Measurements from ENCODE around the gene GASK1B. TPM values are rescaled to one million over a fixed set of nuclear protein-coding genes. Genes with fewer than 3 reads are reported as not detected.

The GASK1B gene
- polyA plus RNA-seq, 2 of the 4 experiments (the other 2 are of a cell fraction) = 2.7 to 2.9 TPM

- Histone ChIP-seq H3K4me1 (peaks cover 5% of the 10 kb centered on the region; the same call in 2 of the 3 replicates), H3K9me3 (no peaks in the 10 kb centered on the region), H3K27ac (no peak overlapping the region), H3K4me3 (no peak overlapping the region), H3K4me2 (no peak overlapping the region)
- TF ChIP-seq NPAS2 (CRISPR knock-in tag; IDR thresholded peaks at IDR 0.05; ENCODE audit: borderline replicate concordance) = no peak
- TF ChIP-seq RAD21 (conservative IDR thresholded peaks at IDR 0.05 in 1 of 2, IDR thresholded peaks at IDR 0.05 in 1 of 2) = no peak
- no peak for TF ChIP-seq CBX8 (IDR thresholded peaks at IDR 0.05)
- TF ChIP-seq NR3C1 (IDR thresholded peaks at IDR 0.05) = no peak
- TF ChIP-seq BHLHE40 (IDR thresholded peaks at IDR 0.05; ENCODE audit: low read depth, low read length) = no peak
- TF ChIP-seq GATA3 (IDR thresholded peaks at IDR 0.05; ENCODE audit: borderline replicate concordance) = no peak
- TF ChIP-seq CBX2 (IDR thresholded peaks at IDR 0.05; ENCODE audit: borderline replicate concordance, low read depth) = no peak
- ATAC-seq (no peak), FAIRE-seq (no peak), DNase-seq (ENCODE audit: low read depth in 1 of 2, low spot score in 1 of 2) (no peak)
- ChIA-PET POLR2A (no interaction called here), CTCF (no interaction called here)
Observed at GRCh38 chr4:158176776-158177175, 4.0 kb upstream of the GASK1B start.

GRCh38 chr4:158176108-158176507, 3.3 kb upstream of the GASK1B start:
- CTCF ChIA-PET = interaction anchor here (1.1 to 1.3 kb wide), 2 partner anchors 15 to 17 kb away, joined by 3 read pairs; no protein-coding TSS in a partner anchor
- TF ChIP-seq ZC3H11A (IDR thresholded peaks at IDR 0.05) = no peak
- POLR2A ChIA-PET = no interaction called here
- no peak for ATAC-seq
- Histone ChIP-seq H3K4me1 (peaks cover 5% of the 10 kb centered on the region; the same call in 2 of the 3 replicates), H3K27ac (no peak overlapping the region), H3K4me3 (no peak overlapping the region), H3K4me2 (no peak overlapping the region), H3K9me3 (no peaks in the 10 kb centered on the region)
- no peak for DNase-seq (ENCODE audit: low read depth in 1 of 2, low spot score in 1 of 2)
- no peak for FAIRE-seq
- WGBS (ENCODE audit: missing lambda C conversion rate) = 32% methylated on average over 2 of the region's 2 CpGs

- no peak overlapping the region for H3K4me3 ChIP-seq
- peak overlapping the region in 1 of 2 experiments; percentile 47; a peak in 3 of 6 replicates for H3K27ac ChIP-seq
- CTCF ChIA-PET = interaction anchor here (0.8 to 1.7 kb wide), 7 partner anchors 11 to 185 kb away, joined by 3 to 14 read pairs (median 6); no protein-coding TSS in a partner anchor
- 0 out of 3 replicates have a peak, but pooled peaks have one; percentile 6 for TF ChIP-seq CTCF (IDR thresholded peaks at IDR 0.05)
- TF ChIP-seq BHLHE40 (IDR thresholded peaks at IDR 0.05; ENCODE audit: low read depth, low read length) = no peak
- POLR2A ChIA-PET = no interaction called here
- H3K9me3 ChIP-seq = no peaks in the 10 kb centered on the region
- FAIRE-seq (no peak), DNase-seq (ENCODE audit: low read depth in 1 of 2, low spot score in 1 of 2) (no peak), ATAC-seq (peak in 1 of 2 experiments; percentile 46; a peak in 1 of 6 replicates)
- WGBS (ENCODE audit: missing lambda C conversion rate) = 95% methylated on average over 34 of the region's 42 CpGs
- no peak overlapping the region for H3K4me2 ChIP-seq
- peaks cover 5% of the 10 kb centered on the region; the same call in 2 of the 3 replicates for H3K4me1 ChIP-seq
Observed at GRCh38 chr4:158170691-158171561, 1.9 kb downstream of the GASK1B start.

- WGBS (ENCODE audit: missing lambda C conversion rate) = 89% methylated on average over 17 of the region's 18 CpGs
- no peak for FAIRE-seq
Observed at GRCh38 chr4:158169931-158170690, 2.7 kb downstream of the GASK1B start.

More at GRCh38 chr4:158169931-158170690, 2.7 kb downstream of the GASK1B start:
- Histone ChIP-seq H3K4me3 (no peak overlapping the region), H3K9me3 (no peaks in the 10 kb centered on the region), H3K27ac (peak overlapping the region in 1 of 2 experiments; percentile 47; a peak in 1 of 6 replicates), H3K4me1 (peaks cover 5% of the 10 kb centered on the region; the same call in 2 of the 3 replicates), H3K4me2 (no peak overlapping the region)
- CTCF ChIA-PET = interaction anchor here (0.8 to 1.6 kb wide), 2 partner anchors 177 to 179 kb away, joined by 3 read pairs; no protein-coding TSS in a partner anchor
- TF ChIP-seq HEYL (CRISPR knock-in tag; IDR thresholded peaks at IDR 0.05) = no peak
- no peak for TF ChIP-seq REST (IDR thresholded peaks at IDR 0.05)
- TF ChIP-seq NFE2L2 (conservative IDR thresholded peaks at IDR 0.05; ENCODE audit: low read length) = no peak
- POLR2A ChIA-PET = no interaction called here
- DNase-seq (ENCODE audit: low read depth in 1 of 2, low spot score in 1 of 2) = no peak
- no peak for ATAC-seq
